WTC11 (cell line): ENCODE data around the gene FOXB2. TPM values are rescaled to one million over a fixed set of nuclear protein-coding genes. Genes with fewer than 3 reads are reported as not detected.

ENCODE experiments used
- ATAC-seq: fragments of 200-7000 bp; cut with Tn5 transposase; 2 replicates; pipeline ENCODE4 v1.10.0; 2021; ENCODE audit warnings: mild to moderate bottlenecking, moderate library complexity
- CTCF ChIA-PET: fragments of 300-600 bp; sonication (Branson Sonifier 250); formaldehyde crosslinking; loops from one replicate; lab custom pipeline; 2021; ENCODE audit warnings: antibody characterized with exemption; lab: Charles Lee
- POLR2A ChIA-PET: fragments of 350-600 bp; sonication (Branson Sonifier 250); formaldehyde crosslinking; loops from one replicate; lab custom pipeline; 2021; ENCODE audit warnings: antibody characterized with exemption; lab: Charles Lee
- DNase-seq: peaks from one replicate; pipeline ENCODE4 v3.0.0; 2021; ENCODE audit warnings: low spot score
- H3K27ac Mint-ChIP-seq: 2 replicates; pipeline ENCODE4 v1.8.0; 2021; ENCODE audit warnings: mixed read lengths
- H3K27me3 Mint-ChIP-seq: 2 replicates; pipeline ENCODE4 v1.8.0; 2021; ENCODE audit warnings: low read depth, mild to moderate bottlenecking, moderate library complexity, mixed read lengths
- H3K36me3 Mint-ChIP-seq: 2 replicates; pipeline ENCODE4 v1.8.0; 2021; ENCODE audit warnings: mixed read lengths
- H3K4me1 Mint-ChIP-seq: 2 replicates; pipeline ENCODE4 v1.8.0; 2022; ENCODE audit warnings: mixed read lengths
- H3K4me3 Mint-ChIP-seq: 2 replicates; pipeline ENCODE4 v1.8.0; 2021; ENCODE audit warnings: mild to moderate bottlenecking, moderate library complexity, mixed read lengths
- H3K9me3 Mint-ChIP-seq: 2 replicates; pipeline ENCODE4 v1.8.0; 2021; ENCODE audit warnings: mixed read lengths
- E2F5 ChIP-seq: sonication (generic); formaldehyde crosslinking; IDR thresholded peaks from 2 replicates; pipeline ENCODE4 v1.8.1; 2022; ENCODE audit warnings: mild to moderate bottlenecking, moderate library complexity, missing genetic modification reagents
- ETV6 ChIP-seq: sonication (generic); formaldehyde crosslinking; IDR thresholded peaks from 2 replicates; pipeline ENCODE4 v1.8.1; 2022; ENCODE audit warnings: mild to moderate bottlenecking, missing genetic modification reagents
- FOXJ3 ChIP-seq: sonication (generic); formaldehyde crosslinking; IDR thresholded peaks from 2 replicates; pipeline ENCODE4 v1.9.0; 2021; ENCODE audit warnings: missing genetic modification reagents, mild to moderate bottlenecking, borderline replicate concordance
- FOXK1 ChIP-seq: sonication (generic); formaldehyde crosslinking; IDR thresholded peaks from 2 replicates; pipeline ENCODE4 v1.8.0; 2022; ENCODE audit warnings: mild to moderate bottlenecking, moderate library complexity, missing genetic modification reagents
- GRHL2 ChIP-seq: fragments of 250-450 bp; sonication (Bioruptor Pico); IDR thresholded peaks from 2 replicates; pipeline ENCODE4 v1.8.0; 2022; ENCODE audit warnings: mild to moderate bottlenecking, moderate library complexity; ENCODE audit not compliant: insufficient replicate concordance, severe bottlenecking
- GTF2I ChIP-seq: fragments of 250-450 bp; sonication (Bioruptor Pico); conservative IDR thresholded peaks from 2 replicates; pipeline ENCODE4 v1.4.0; 2021; ENCODE audit warnings: mild to moderate bottlenecking
- JAZF1 ChIP-seq: fragments of 250-450 bp; sonication (Bioruptor Pico); IDR thresholded peaks from 2 replicates; pipeline ENCODE4 v1.9.0; 2021; ENCODE audit warnings: moderate library complexity, mild to moderate bottlenecking, inconsistent platforms
- MLX ChIP-seq: sonication (generic); formaldehyde crosslinking; IDR thresholded peaks from 2 replicates; pipeline ENCODE4 v1.8.1; 2023; ENCODE audit warnings: mild to moderate bottlenecking, missing genetic modification reagents, moderate library complexity
- TCF7 ChIP-seq: sonication (generic); formaldehyde crosslinking; IDR thresholded peaks from 2 replicates; pipeline ENCODE4 v1.8.0; 2022; ENCODE audit warnings: mild to moderate bottlenecking, low read depth, missing genetic modification reagents, moderate library complexity
- TEAD1 ChIP-seq: sonication (generic); formaldehyde crosslinking; IDR thresholded peaks from 2 replicates; pipeline ENCODE4 v1.8.0; 2022; ENCODE audit warnings: mild to moderate bottlenecking, missing genetic modification reagents
- ZNF219 ChIP-seq: sonication (generic); formaldehyde crosslinking; IDR thresholded peaks from 2 replicates; pipeline ENCODE4 v1.8.0; 2023; ENCODE audit warnings: missing genetic modification reagents, mild to moderate bottlenecking, borderline replicate concordance
- ZNF317 ChIP-seq: sonication (generic); formaldehyde crosslinking; IDR thresholded peaks from 2 replicates; pipeline ENCODE4 v1.8.1; 2023; ENCODE audit warnings: low read depth, mild to moderate bottlenecking, moderate library complexity, missing genetic modification reagents, borderline replicate concordance
- ZNF396 ChIP-seq: fragments of 250-450 bp; sonication (Bioruptor Pico); IDR thresholded peaks from 2 replicates; pipeline ENCODE4 v1.8.0; 2021; ENCODE audit warnings: mild to moderate bottlenecking, moderate library complexity, borderline replicate concordance
- ZNF671 ChIP-seq: fragments of 250-450 bp; sonication (Bioruptor Pico); IDR thresholded peaks from 2 replicates; pipeline ENCODE4 v1.8.0; 2021; ENCODE audit warnings: mild to moderate bottlenecking
- total RNA-seq: library from RNA; stranded (reverse); gene quantifications from 3 replicates; pipeline ENCODE4 v1.2.3, GENCODE V29; 2021
- TF ChIP-seq, protein P1 (sequence below): sonication (generic); formaldehyde crosslinking; IDR thresholded peaks from 2 replicates; pipeline ENCODE4 v1.8.1; 2023; ENCODE audit warnings: mild to moderate bottlenecking, missing genetic modification reagents, borderline replicate concordance
- TF ChIP-seq, protein P2 (sequence below): sonication (generic); formaldehyde crosslinking; IDR thresholded peaks from 2 replicates; pipeline ENCODE4 v1.8.0; 2023; ENCODE audit warnings: mild to moderate bottlenecking, missing genetic modification reagents

FOXB2 gene
- total RNA-seq, 1 experiment from 2014 or later, result 0.22 TPM

DNA sequence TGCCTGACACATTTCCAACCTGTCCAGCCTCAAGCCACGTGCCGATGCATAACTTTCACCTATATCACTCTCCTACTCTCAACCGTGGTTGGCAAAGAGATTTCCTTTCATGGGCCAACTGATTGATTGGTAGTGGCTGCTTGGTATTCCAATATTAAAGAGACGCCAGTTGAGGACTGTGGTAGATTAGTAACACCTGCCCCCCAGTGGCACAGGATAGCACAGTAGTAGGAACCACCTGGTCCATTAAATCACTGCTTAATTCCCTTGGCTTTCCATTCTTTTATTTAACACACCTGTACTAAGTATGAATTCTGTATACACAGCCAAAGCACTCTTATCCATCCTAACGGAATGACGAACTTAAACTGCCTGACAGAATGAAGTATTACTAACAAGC is 19.1 kb upstream of the FOXB2 start:
- Mint-ChIP-seq H3K27ac (no peak overlapping the region), H3K9me3 (0 out of 2 replicates have a peak, but pooled peaks cover 3% of the 10 kb centered on the region), H3K36me3 (no peaks in the 10 kb centered on the region), H3K27me3 (no peaks in the 10 kb centered on the region), H3K4me1 (peaks cover 2% of the 10 kb centered on the region), H3K4me3 (no peak overlapping the region)
- ChIA-PET CTCF (interaction anchor here (0.9 to 1.0 kb wide), 2 partner anchors 151 to 162 kb away, joined by 3 to 7 read pairs; no protein-coding TSS in a partner anchor), POLR2A (no interaction called here)
- DNase-seq, result no peak
- ATAC-seq, result peak; percentile 52
- TF ChIP-seq, protein P1, sequence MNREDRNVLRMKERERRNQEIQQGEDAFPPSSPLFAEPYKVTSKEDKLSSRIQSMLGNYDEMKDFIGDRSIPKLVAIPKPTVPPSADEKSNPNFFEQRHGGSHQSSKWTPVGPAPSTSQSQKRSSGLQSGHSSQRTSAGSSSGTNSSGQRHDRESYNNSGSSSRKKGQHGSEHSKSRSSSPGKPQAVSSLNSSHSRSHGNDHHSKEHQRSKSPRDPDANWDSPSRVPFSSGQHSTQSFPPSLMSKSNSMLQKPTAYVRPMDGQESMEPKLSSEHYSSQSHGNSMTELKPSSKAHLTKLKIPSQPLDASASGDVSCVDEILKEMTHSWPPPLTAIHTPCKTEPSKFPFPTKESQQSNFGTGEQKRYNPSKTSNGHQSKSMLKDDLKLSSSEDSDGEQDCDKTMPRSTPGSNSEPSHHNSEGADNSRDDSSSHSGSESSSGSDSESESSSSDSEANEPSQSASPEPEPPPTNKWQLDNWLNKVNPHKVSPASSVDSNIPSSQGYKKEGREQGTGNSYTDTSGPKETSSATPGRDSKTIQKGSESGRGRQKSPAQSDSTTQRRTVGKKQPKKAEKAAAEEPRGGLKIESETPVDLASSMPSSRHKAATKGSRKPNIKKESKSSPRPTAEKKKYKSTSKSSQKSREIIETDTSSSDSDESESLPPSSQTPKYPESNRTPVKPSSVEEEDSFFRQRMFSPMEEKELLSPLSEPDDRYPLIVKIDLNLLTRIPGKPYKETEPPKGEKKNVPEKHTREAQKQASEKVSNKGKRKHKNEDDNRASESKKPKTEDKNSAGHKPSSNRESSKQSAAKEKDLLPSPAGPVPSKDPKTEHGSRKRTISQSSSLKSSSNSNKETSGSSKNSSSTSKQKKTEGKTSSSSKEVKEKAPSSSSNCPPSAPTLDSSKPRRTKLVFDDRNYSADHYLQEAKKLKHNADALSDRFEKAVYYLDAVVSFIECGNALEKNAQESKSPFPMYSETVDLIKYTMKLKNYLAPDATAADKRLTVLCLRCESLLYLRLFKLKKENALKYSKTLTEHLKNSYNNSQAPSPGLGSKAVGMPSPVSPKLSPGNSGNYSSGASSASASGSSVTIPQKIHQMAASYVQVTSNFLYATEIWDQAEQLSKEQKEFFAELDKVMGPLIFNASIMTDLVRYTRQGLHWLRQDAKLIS, result no peak

- POLR2A ChIA-PET, result no interaction called here
- DNase-seq (no peak), ATAC-seq (no peak)
- Mint-ChIP-seq H3K4me3 (no peak overlapping the region), H3K36me3 (no peaks in the 10 kb centered on the region), H3K9me3 (0 out of 2 replicates have a peak, but pooled peaks cover 3% of the 10 kb centered on the region), H3K27ac (no peak overlapping the region), H3K27me3 (peaks cover under 1% of the 10 kb centered on the region; the same call in 1 of the 2 replicates), H3K4me1 (peaks cover 4% of the 10 kb centered on the region)
- CTCF ChIA-PET, result no interaction called here
- no peak for TF ChIP-seq JAZF1 (CRISPR knock-in tag)
- no peak for TF ChIP-seq ZNF671
- no peak for TF ChIP-seq ZNF219
- TF ChIP-seq ZNF317 (CRISPR knock-in tag), result no peak
- TF ChIP-seq FOXK1 (CRISPR knock-in tag), result no peak
- TF ChIP-seq, protein P1, result no peak
- TF ChIP-seq TEAD1 (CRISPR knock-in tag), result no peak
- TF ChIP-seq GTF2I (CRISPR knock-in tag), result no peak
- TF ChIP-seq ZNF396 (CRISPR knock-in tag), result no peak
- no peak for TF ChIP-seq ETV6 (CRISPR knock-in tag)
- no peak for TF ChIP-seq FOXJ3 (CRISPR knock-in tag)
- TF ChIP-seq, protein P2, sequence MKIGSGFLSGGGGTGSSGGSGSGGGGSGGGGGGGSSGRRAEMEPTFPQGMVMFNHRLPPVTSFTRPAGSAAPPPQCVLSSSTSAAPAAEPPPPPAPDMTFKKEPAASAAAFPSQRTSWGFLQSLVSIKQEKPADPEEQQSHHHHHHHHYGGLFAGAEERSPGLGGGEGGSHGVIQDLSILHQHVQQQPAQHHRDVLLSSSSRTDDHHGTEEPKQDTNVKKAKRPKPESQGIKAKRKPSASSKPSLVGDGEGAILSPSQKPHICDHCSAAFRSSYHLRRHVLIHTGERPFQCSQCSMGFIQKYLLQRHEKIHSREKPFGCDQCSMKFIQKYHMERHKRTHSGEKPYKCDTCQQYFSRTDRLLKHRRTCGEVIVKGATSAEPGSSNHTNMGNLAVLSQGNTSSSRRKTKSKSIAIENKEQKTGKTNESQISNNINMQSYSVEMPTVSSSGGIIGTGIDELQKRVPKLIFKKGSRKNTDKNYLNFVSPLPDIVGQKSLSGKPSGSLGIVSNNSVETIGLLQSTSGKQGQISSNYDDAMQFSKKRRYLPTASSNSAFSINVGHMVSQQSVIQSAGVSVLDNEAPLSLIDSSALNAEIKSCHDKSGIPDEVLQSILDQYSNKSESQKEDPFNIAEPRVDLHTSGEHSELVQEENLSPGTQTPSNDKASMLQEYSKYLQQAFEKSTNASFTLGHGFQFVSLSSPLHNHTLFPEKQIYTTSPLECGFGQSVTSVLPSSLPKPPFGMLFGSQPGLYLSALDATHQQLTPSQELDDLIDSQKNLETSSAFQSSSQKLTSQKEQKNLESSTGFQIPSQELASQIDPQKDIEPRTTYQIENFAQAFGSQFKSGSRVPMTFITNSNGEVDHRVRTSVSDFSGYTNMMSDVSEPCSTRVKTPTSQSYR (CRISPR knock-in tag), result no peak
- TF ChIP-seq GRHL2 (CRISPR knock-in tag), result no peak
- no peak for TF ChIP-seq E2F5
- no peak for TF ChIP-seq TCF7 (CRISPR knock-in tag)
- TF ChIP-seq MLX (CRISPR knock-in tag), result no peak
Observed at GRCh38 chr9:77003366-77003765, 16.1 kb upstream of the FOXB2 start.
